ENCODE measurements around the gene SLC46A2. TPM values are rescaled to one million over a fixed set of nuclear protein-coding genes. Genes with fewer than 3 reads are reported as not detected.
A peak's percentile ranks its signal among the peaks of the same experiment; 100 is the strongest.

The SLC46A2 gene
- total and polyA plus RNA-seq, 2 donors (not counting 1 experiment from before 2014, with no cell fraction given) = not detected

DNA sequence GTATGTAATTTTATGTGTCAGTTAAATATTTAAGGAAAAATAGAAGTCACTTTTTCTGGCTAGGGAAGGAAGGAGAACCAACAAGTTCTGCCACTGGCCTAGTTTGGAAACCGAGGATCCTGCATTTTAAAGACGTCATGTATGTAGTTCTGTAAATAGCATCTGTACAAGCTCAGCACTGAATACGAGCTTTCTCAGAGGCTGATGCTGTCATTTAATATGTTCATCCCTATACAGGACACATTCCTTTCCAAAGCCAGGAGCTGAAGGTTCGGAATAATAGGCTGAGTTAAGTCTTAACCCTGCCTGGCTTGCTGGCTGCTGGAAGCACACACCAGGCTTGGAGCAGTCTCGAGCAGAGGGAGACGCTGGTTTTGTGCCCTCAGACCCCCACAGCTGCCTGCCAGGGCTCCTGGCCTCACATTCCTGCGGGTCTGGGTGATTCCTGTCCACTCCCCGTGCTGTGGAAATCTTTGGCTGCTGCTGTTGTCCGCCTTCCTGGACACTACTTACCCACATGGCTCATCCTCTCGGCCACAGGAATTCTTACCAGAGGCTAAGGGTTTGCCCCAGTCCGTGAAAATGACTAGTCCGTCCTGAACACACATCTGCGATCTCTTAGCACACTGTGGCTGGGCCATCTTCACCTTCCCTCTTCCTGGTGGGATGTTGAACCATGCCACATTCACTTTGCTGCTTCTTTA lies 36.6 kb downstream of the SLC46A2 start:
- Histone ChIP-seq H3K4me1 (ENCODE audit: control insufficient read depth, extremely low read depth, insufficient read depth, low read length) (no peaks in the 10 kb centered on the region), H3K9me3 (ENCODE audit: control insufficient read depth, insufficient read depth, low read depth, low read length) (no peaks in the 10 kb centered on the region), H3K9ac (ENCODE audit: insufficient read depth, low read length) (no peak overlapping the region), H3K4me3 (replicated peaks in 1 of 4; ENCODE audit: control extremely low read depth in 1 of 4, insufficient read depth in 1 of 4, low read depth in 3 of 4, low read length in 4 of 4) (no peak overlapping the region), H2AFZ (ENCODE audit: low read length) (no peak overlapping the region), H3K27ac (ENCODE audit: insufficient read depth, low read length) (no peak overlapping the region), H3K27me3 (ENCODE audit: control insufficient read depth, insufficient read depth, low read length) (no peaks in the 10 kb centered on the region), H4K20me1 (ENCODE audit: control insufficient read depth, extremely low read depth, insufficient read depth, low read length) (no peaks in the 10 kb centered on the region), H3K36me3 (ENCODE audit: control insufficient read depth, insufficient read depth, low read length) (no peaks in the 10 kb centered on the region), H3K4me2 (ENCODE audit: extremely low read depth, insufficient read depth, low read length) (no peak overlapping the region), H3K79me2 (ENCODE audit: control insufficient read depth, insufficient read depth, low read length) (no peaks in the 10 kb centered on the region)
- peak in 1 of 2 donors; percentile 14 for DNase-seq (ENCODE audit: low read depth in 2 of 2)
- no peak for TF ChIP-seq EZH2 (IDR thresholded peaks at IDR 0.05; ENCODE audit: low read length, missing control alignments)
- TF ChIP-seq, protein P1, sequence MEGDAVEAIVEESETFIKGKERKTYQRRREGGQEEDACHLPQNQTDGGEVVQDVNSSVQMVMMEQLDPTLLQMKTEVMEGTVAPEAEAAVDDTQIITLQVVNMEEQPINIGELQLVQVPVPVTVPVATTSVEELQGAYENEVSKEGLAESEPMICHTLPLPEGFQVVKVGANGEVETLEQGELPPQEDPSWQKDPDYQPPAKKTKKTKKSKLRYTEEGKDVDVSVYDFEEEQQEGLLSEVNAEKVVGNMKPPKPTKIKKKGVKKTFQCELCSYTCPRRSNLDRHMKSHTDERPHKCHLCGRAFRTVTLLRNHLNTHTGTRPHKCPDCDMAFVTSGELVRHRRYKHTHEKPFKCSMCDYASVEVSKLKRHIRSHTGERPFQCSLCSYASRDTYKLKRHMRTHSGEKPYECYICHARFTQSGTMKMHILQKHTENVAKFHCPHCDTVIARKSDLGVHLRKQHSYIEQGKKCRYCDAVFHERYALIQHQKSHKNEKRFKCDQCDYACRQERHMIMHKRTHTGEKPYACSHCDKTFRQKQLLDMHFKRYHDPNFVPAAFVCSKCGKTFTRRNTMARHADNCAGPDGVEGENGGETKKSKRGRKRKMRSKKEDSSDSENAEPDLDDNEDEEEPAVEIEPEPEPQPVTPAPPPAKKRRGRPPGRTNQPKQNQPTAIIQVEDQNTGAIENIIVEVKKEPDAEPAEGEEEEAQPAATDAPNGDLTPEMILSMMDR (conservative IDR thresholded peaks at IDR 0.05 in 1 of 2, IDR thresholded peaks at IDR 0.05 in 1 of 2; ENCODE audit: low read depth in 1 of 2, low read length in 2 of 2) = no peak

DNA sequence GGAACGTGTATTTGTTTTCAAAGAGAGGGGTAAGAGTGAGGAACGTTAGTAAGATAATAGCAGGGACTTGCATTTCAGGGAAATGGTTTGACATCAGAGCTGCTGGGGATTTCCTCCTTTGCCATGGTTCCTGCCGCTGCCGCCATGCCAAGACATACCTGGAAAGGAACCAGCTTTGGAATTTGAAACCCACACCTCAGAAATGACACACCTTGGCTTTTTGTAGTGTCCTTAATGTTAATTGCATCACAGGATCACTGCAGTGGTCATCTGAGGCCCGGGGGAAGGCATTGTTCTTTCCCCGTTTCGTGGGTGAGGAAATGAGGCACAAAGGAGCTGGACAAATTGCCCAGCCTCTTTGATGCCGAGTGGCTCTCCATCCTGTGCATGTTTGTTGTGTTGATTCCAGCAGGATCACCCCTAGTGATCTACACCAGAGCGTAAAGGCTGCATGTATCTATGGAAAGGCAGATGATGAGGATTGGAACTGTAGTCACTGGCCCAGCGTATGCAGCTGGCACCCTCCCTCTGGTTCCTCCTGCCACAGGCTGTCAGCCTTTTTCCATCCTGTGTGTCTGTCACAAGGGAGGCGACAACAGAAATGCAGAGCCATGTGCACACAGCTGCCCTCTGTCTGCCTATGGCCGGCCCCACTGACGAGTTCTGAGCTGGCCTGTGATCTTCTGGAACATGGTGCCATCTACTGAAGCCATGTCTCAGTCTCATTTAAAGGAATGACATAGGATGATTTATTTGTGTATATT lies 37.8 kb downstream of the SLC46A2 start:
- Histone ChIP-seq H3K79me2 (ENCODE audit: control insufficient read depth, insufficient read depth, low read length) (no peaks in the 10 kb centered on the region), H3K36me3 (ENCODE audit: control insufficient read depth, insufficient read depth, low read length) (no peaks in the 10 kb centered on the region), H3K9me3 (ENCODE audit: control insufficient read depth, insufficient read depth, low read depth, low read length) (no peaks in the 10 kb centered on the region), H2AFZ (ENCODE audit: low read length) (no peak overlapping the region), H3K27me3 (ENCODE audit: control insufficient read depth, insufficient read depth, low read length) (no peaks in the 10 kb centered on the region), H3K4me2 (ENCODE audit: extremely low read depth, insufficient read depth, low read length) (no peak overlapping the region), H3K4me1 (ENCODE audit: control insufficient read depth, extremely low read depth, insufficient read depth, low read length) (no peaks in the 10 kb centered on the region), H4K20me1 (ENCODE audit: control insufficient read depth, extremely low read depth, insufficient read depth, low read length) (no peaks in the 10 kb centered on the region), H3K4me3 (replicated peaks in 1 of 4; ENCODE audit: control extremely low read depth in 1 of 4, insufficient read depth in 1 of 4, low read depth in 3 of 4, low read length in 4 of 4) (no peak overlapping the region), H3K27ac (ENCODE audit: insufficient read depth, low read length) (no peak overlapping the region), H3K9ac (ENCODE audit: insufficient read depth, low read length) (no peak overlapping the region)
- TF ChIP-seq EZH2 (IDR thresholded peaks at IDR 0.05; ENCODE audit: low read length, missing control alignments) = no peak
- TF ChIP-seq, protein P1 (conservative IDR thresholded peaks at IDR 0.05 in 1 of 2, IDR thresholded peaks at IDR 0.05 in 1 of 2; ENCODE audit: low read depth in 1 of 2, low read length in 2 of 2) = no peak
- DNase-seq (ENCODE audit: low read depth in 2 of 2) = no peak

DNA sequence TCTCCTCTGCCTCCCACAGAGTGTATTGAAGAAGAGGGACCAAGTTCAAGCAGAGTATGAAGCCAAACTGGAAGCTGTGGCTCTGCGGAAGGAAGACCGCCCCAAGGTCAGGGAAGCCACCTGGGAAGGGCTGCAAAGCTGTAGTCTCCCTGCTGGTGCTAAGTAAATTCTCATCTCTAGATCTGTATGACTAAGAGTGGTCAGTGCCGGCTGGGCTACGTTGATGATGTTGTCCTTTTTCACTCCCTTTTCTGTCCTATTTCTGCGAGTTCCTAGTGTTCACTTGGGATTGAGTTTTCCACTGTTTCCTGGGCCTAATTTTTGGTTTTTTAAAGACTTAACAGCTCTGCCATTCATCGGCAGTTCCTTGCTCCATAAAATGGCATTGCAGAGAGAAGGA lies 39.8 kb downstream of the SLC46A2 start:
- no peak for DNase-seq (ENCODE audit: low read depth in 2 of 2)
- no peaks in the 10 kb centered on the region for H3K79me2 ChIP-seq (ENCODE audit: control insufficient read depth, insufficient read depth, low read length)

More for the DNA sequence above, 39.8 kb downstream of the SLC46A2 start:
- H3K9ac ChIP-seq (ENCODE audit: insufficient read depth, low read length) = no peak overlapping the region
- no peak overlapping the region for H3K4me2 ChIP-seq (ENCODE audit: extremely low read depth, insufficient read depth, low read length)
- no peaks in the 10 kb centered on the region for H3K27me3 ChIP-seq (ENCODE audit: control insufficient read depth, insufficient read depth, low read length)
- H3K9me3 ChIP-seq (ENCODE audit: control insufficient read depth, insufficient read depth, low read depth, low read length) = no peaks in the 10 kb centered on the region
- H3K4me1 ChIP-seq (ENCODE audit: control insufficient read depth, extremely low read depth, insufficient read depth, low read length) = peaks cover 3% of the 10 kb centered on the region
- H3K36me3 ChIP-seq (ENCODE audit: control insufficient read depth, insufficient read depth, low read length) = no peaks in the 10 kb centered on the region
- no peak overlapping the region for H3K4me3 ChIP-seq (replicated peaks in 1 of 4; ENCODE audit: control extremely low read depth in 1 of 4, insufficient read depth in 1 of 4, low read depth in 3 of 4, low read length in 4 of 4)
- no peak overlapping the region for H3K27ac ChIP-seq (ENCODE audit: insufficient read depth, low read length)
- H4K20me1 ChIP-seq (ENCODE audit: control insufficient read depth, extremely low read depth, insufficient read depth, low read length) = no peaks in the 10 kb centered on the region
- no peak overlapping the region for H2AFZ ChIP-seq (ENCODE audit: low read length)
- no peak for TF ChIP-seq EZH2 (IDR thresholded peaks at IDR 0.05; ENCODE audit: low read length, missing control alignments)
- TF ChIP-seq, protein P1 (conservative IDR thresholded peaks at IDR 0.05 in 1 of 2, IDR thresholded peaks at IDR 0.05 in 1 of 2; ENCODE audit: low read depth in 1 of 2, low read length in 2 of 2) = no peak
